ENCODE data around the gene APBA2. TPM values are rescaled to one million over a fixed set of nuclear protein-coding genes. Genes with fewer than 3 reads are reported as not detected.

Gene APBA2
- total RNA-seq, 1 donor from 2014 or later, result 41.0 TPM

GRCh38 chr15:28873585-28874190 lies 12.1 kb upstream of the APBA2 start:
- no peaks in the 10 kb centered on the region for H3K9me3 Mint-ChIP-seq (ENCODE audit: low read depth)
- H3K4me3 Mint-ChIP-seq (ENCODE audit: low read depth), result no peak overlapping the region
- H3K36me3 Mint-ChIP-seq (ENCODE audit: insufficient read depth), result no peaks in the 10 kb centered on the region
- TF ChIP-seq CTCF (IDR thresholded peaks at IDR 0.05; ENCODE audit: unreplicated experiment), result no peak
- DNase-seq (ENCODE audit: low spot score, unreplicated experiment), result no peak
- no peak overlapping the region for H3K27ac Mint-ChIP-seq
- peaks cover 17% of the 10 kb centered on the region for H3K27me3 Mint-ChIP-seq
- peaks cover 3% of the 10 kb centered on the region for H3K4me1 Mint-ChIP-seq (ENCODE audit: low read depth)

- Mint-ChIP-seq H3K27me3 (peaks cover 17% of the 10 kb centered on the region), H3K9me3 (ENCODE audit: low read depth) (no peaks in the 10 kb centered on the region), H3K4me1 (ENCODE audit: low read depth) (peaks cover 3% of the 10 kb centered on the region), H3K36me3 (ENCODE audit: insufficient read depth) (no peaks in the 10 kb centered on the region), H3K4me3 (ENCODE audit: low read depth) (no peak overlapping the region), H3K27ac (no peak overlapping the region)
- DNase-seq (ENCODE audit: low spot score, unreplicated experiment), result no peak
- TF ChIP-seq CTCF (IDR thresholded peaks at IDR 0.05; ENCODE audit: unreplicated experiment), result no peak
Observed at GRCh38 chr15:28875461-28876000, 10.2 kb upstream of the APBA2 start.

- H3K9me3 Mint-ChIP-seq (ENCODE audit: low read depth), result no peaks in the 10 kb centered on the region
Observed at GRCh38 chr15:28876131-28876844, 9.5 kb upstream of the APBA2 start.

GRCh38 chr15:28876845-28877185 lies 9.0 kb upstream of the APBA2 start:
- TF ChIP-seq CTCF (IDR thresholded peaks at IDR 0.05; ENCODE audit: unreplicated experiment), result no peak
- H3K27ac Mint-ChIP-seq, result no peak overlapping the region
- H3K4me1 Mint-ChIP-seq (ENCODE audit: low read depth), result peaks cover 9% of the 10 kb centered on the region
- H3K9me3 Mint-ChIP-seq (ENCODE audit: low read depth), result no peaks in the 10 kb centered on the region
- H3K36me3 Mint-ChIP-seq (ENCODE audit: insufficient read depth), result no peaks in the 10 kb centered on the region
- H3K4me3 Mint-ChIP-seq (ENCODE audit: low read depth), result no peak overlapping the region
- no peak for DNase-seq (ENCODE audit: low spot score, unreplicated experiment)
- H3K27me3 Mint-ChIP-seq, result peaks cover 17% of the 10 kb centered on the region

More at GRCh38 chr15:28876131-28876844, 9.5 kb upstream of the APBA2 start:
- H3K27me3 Mint-ChIP-seq, result peaks cover 17% of the 10 kb centered on the region
- no peak for DNase-seq (ENCODE audit: low spot score, unreplicated experiment)
- peaks cover 9% of the 10 kb centered on the region for H3K4me1 Mint-ChIP-seq (ENCODE audit: low read depth)
- no peak overlapping the region for H3K27ac Mint-ChIP-seq
- no peak for TF ChIP-seq CTCF (IDR thresholded peaks at IDR 0.05; ENCODE audit: unreplicated experiment)
- no peaks in the 10 kb centered on the region for H3K36me3 Mint-ChIP-seq (ENCODE audit: insufficient read depth)
- no peak overlapping the region for H3K4me3 Mint-ChIP-seq (ENCODE audit: low read depth)

GRCh38 chr15:28878209-28878608 lies 7.6 kb upstream of the APBA2 start:
- Mint-ChIP-seq H3K36me3 (ENCODE audit: insufficient read depth) (no peaks in the 10 kb centered on the region), H3K27me3 (peaks cover 15% of the 10 kb centered on the region), H3K4me1 (ENCODE audit: low read depth) (peaks cover 9% of the 10 kb centered on the region), H3K9me3 (ENCODE audit: low read depth) (no peaks in the 10 kb centered on the region), H3K27ac (no peak overlapping the region), H3K4me3 (ENCODE audit: low read depth) (no peak overlapping the region)
- no peak for TF ChIP-seq CTCF (IDR thresholded peaks at IDR 0.05; ENCODE audit: unreplicated experiment)
- no peak for DNase-seq (ENCODE audit: low spot score, unreplicated experiment)

Measured in progenitor cell of endocrine pancreas (in vitro differentiated cells).